Erythroblast (primary cell): ENCODE results near the gene SCNN1B.

Source experiments
- GATA1 ChIP-seq: IDR thresholded peaks from 2 replicates; pipeline ENCODE4 v1.6.1; 2011; ENCODE audit warnings: low read depth, mild to moderate bottlenecking, control low read depth, low read length, moderate library complexity
- POLR2A ChIP-seq: IDR thresholded peaks from 2 replicates; pipeline ENCODE4 v1.6.1; 2011; ENCODE audit warnings: mild to moderate bottlenecking, low read length

- TF ChIP-seq POLR2A (no peak), GATA1 (no peak)
These were observed 19.5 kb upstream of the SCNN1B start for GRCh38 chr16:23282568-23282967.
